Measurements from ENCODE around the gene MTFR2.

The MTFR2 gene
- 0.97 to 10.8 (median 3.4) reads per million in 17 experiments for total RNA-seq

DNA sequence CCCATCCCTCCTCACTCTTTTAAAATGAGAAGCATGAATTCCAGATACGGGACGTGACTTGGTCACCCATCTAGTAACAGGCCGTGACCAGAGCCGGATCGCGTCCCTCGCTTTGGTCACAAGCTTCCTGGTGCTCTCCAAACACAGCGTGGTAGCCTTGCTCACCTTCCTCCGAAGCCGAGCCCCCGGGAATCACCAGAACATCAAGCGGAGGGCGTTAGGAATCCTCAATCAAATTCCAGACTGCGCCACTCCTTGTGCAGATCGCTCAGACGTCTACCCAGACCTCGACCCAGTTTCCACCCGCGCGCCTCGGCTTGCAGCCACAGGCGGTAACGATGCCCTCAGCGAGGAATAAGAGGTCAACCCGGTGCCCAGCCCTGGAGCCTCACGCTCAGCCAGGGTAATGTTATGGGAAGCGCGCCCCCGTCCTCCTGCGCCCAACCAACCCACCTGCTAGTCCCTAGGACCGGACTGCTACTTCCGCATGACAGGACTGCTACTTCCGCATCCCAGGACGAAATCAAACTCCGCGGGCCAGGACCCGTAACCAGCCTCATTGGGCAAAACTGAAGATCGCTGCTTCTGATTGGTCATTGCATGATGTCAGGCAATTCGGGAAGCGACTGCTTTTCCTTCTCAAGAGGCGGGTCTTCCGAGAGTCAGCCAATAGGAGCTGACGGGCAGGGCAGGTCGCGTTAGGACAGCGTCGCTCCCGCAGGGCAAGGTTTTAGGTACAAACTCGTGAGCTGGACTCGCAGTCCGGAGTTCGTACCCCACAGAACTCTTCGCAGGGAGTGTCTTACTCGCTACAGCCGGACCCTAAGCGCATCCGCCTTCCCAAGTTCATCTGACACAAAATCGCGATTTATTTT lies at the start of gene MTFR2:
MTFR2 (minus strand) TSS at position 501 of the 875 bp plus-strand sequence. CDS start 1,212 bp downstream, outside the sequence.
- DNase-seq = peak; percentile 97 to 100 (median 98)

- DNase-seq = no peak
Observed at GRCh38 chr6:136294621-136295020, 44.5 kb upstream of the MTFR2 start.

- DNase-seq = peak; percentile 86 to 91 (median 87)
Observed at GRCh38 chr6:136290410-136291010, 40.4 kb upstream of the MTFR2 start.

DNA sequence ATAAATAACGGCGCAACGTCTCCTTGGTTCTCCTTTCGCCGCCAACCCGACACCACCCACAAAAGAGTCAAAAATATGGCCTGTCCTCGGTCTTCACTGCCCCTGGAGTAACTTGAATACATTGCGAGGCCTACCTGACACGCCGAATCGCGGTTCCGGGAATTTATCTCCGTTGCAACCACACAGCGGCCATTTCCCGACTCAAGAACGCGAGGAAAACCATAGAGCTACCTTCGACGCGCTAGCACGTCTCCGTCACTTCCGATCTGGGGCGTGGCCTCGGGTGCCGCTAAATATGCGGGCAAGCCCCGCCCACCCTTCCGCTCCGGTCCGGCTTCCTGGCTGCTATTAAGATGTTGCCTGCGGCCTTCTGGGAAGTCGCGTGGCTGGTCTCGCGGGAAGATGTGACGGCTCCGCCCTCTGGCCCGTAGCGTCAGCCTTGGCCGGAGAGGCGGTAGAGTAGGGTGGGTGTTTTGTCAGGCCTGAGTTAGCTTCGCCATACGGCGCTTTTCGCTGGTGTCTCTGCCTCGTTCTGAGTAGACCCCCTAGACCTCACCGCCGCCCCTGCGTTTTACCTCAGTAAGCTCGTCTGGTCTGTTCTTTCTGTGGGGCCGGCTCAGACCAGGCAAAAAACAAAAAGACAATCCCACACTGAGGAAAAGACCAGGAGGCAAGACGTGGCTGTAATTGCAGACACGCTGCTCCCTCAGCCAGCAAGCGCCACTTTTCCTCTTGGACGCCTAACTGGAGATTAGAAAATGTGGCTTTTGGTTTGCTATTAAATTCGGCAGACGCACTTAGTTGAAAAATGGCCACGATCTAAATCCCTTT lies 39.7 kb upstream of the MTFR2 start, which contains the start of gene BCLAF1:
BCLAF1 (minus strand) TSS at position 268 of the 831 bp plus-strand sequence. CDS start 9,980 bp downstream, outside the sequence.
- DNase-seq = peak; percentile 100

DNA sequence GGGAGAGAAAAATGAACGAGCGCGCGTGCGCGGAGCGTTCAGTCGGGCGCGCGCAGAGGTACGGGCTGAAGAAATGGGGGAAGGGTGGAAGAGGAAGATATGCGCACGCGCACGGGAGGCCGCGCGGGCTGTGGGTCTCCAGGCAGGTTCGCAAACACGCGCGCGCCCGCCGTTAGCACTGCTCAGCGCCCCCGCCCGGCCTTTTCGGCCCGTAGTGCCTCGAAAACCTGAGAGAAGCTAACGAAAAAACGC lies 39.1 kb upstream of the MTFR2 start:
- peak; percentile 96 to 98 (median 97) for DNase-seq

DNA sequence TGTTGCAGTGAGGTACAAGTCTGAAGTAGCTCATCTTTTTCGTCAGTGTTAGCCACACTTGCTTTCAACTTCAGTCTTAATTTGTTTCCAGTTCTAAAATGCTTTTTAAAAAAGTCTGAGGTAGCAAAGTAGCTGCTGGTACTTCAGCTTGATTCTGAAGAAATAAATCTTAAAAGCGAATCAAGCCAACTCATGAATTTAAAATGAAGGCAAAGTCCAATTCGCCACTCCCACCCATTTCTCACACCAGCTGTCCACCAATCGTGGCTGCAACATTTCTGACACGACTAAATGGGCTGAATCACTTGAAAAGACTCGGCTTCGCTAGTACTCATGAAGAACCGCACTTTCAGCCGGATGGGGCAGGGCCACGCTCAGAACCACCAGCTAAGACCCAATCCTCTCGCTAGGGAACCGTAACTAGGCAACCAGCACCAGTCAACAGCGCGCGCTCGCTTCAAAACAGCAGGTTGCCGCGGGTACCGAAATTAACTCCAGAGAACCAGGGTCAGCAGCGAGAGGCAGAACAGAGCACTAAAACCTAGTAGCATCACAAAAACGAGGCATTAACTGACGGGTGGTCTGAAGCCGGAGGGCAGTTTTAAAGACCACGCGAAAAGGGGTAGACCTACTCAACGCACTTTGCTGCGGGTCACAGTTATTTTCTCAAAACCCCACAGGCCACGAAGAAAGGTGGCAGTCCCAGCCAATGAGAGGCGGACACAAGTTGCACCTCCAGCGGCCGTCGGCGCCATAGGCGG lies 38.6 kb upstream of the MTFR2 start:
- DNase-seq = peak; percentile 82 to 93 (median 85)

DNA sequence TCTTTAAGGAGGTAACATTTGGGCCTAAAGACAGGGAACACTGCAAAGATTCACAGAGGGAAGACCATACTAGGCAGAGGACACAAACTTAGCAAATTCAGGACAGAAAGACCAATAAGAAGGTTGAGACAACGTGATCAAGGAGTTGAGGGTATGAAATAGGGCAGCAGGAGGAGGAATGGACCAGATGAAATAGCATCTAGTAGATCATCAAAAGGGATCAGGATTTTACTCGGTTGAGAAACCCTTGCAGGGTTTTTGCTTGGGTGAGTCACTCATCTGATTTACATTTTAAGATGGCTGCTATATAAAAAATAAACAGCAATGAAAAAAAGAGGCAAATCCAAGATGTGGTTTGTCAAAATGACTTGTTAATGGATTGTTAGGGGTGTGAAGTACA lies 34.8 kb upstream of the MTFR2 start:
- peak in 3 of 4 experiments; percentile 10 to 41 (median 19) for DNase-seq

DNA sequence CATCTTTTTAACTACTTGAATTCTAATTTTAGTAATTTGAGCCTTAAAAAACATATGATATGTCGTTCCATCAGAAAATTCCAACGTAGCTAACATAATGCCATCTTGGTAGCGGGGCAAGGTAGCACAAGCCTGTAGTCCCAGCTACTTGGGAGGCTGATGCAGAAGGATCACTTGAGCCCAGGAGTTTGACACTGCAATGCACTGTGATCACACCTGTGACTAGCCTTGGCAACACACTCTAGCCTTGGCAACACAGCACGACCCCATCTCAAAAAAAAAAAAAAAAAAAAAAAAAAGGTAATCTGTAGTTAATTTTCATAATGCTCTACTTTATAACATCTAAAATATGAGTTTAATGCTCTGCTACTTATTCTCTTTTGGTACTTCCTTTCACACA lies 32.8 kb upstream of the MTFR2 start:
- DNase-seq = no peak

GRCh38 chr6:136280032-136280609 lies 30.0 kb upstream of the MTFR2 start:
- no peak for DNase-seq

- DNase-seq = peak in 1 of 4 experiments; percentile 7
Observed at GRCh38 chr6:136274062-136274461, 24.0 kb upstream of the MTFR2 start.

- no peak for DNase-seq
Observed at GRCh38 chr6:136265101-136265500, 15.0 kb upstream of the MTFR2 start.

DNA sequence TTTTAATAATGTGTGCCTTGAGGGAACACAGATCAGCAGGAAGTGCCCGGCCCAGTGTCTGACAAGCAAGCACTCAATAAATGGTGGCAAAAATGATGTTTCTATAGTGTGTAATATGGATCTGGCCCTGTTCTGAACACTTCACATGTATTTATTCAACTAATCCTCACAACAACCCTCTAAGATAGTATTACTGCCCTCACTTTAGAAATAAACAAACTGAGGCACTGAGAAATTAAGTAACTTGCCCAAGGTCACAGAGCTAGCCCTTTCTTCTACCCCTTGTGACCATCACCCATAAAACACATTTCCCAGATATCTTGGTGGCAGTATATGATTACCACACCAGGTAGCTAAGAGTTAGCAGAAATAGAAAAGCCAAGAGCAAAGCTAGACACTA lies 12.8 kb upstream of the MTFR2 start:
- DNase-seq = no peak

- no peak for DNase-seq
Observed at GRCh38 chr6:136254851-136255466, 4.8 kb upstream of the MTFR2 start.

DNA sequence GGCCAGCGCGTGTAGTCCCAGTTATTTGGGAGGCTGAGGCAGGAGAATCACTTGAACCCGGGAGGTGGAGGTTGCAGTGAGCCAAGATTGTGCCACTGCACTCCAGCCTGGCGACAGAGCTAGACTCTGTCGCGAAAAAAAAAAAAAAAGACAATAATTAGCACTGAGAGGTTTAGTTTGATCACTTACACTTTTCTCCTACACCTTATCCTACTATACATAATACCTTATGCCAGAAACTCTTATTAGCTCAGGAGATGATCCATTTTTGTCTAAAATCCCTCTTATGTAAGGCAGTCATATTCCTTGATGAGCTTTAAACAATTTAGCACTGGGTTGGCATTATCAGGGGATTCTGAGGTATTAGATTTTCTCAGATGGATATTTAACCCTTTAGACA lies 3.6 kb upstream of the MTFR2 start:
- no peak for DNase-seq

DNA sequence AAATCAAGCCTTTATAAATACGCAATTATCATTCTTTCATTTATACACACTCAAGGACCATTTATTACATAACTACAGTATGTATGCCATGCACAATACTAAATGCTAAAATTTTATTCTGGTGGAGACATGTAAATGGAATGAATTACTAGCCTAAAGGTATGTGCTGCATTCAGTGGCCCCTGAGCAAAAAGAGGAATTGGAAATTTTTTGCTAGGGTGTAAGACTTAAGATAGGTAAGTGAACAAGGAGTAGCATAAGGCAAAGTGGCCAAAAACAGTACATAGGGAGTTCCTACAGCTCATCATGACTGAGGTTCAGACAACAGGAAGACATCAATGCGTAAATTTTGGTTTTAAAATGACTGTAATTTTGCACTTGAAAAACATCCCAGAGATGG lies 2.3 kb upstream of the MTFR2 start:
- DNase-seq = no peak

- DNase-seq = no peak
Observed at GRCh38 chr6:136251394-136251793, 1.3 kb upstream of the MTFR2 start.

DNA sequence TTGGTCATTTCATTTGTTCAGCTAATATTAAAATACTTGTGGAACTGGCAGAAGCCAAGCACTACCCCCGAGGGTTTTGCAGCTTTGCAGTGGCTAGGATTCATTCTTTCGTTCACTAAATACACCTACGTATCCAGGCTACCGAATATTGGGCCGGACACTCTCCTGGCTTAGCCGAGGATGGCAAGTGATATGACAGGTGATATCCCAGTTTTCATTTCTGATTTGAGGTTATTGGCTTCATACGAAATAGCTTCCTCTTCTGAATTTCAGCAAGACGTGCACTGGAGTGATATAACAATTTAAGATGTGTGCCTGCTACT lies 536 bp upstream of the MTFR2 start:
- no peak for DNase-seq

- peak in 1 of 4 experiments; percentile 16 for DNase-seq
Observed at GRCh38 chr6:136249336-136249735, 775 bp downstream of the MTFR2 start.

GRCh38 chr6:136244061-136244616 lies 6.0 kb downstream of the MTFR2 start:
- no peak for DNase-seq

- peak; percentile 80 to 90 (median 88) for DNase-seq
Observed at GRCh38 chr6:136236466-136237293, 13.4 kb downstream of the MTFR2 start.
